GM21515 (cell line): ENCODE data around the gene CYP2F1.
"Not testable (repeated sequence)": the region's sequence is repeated elsewhere in the genome, so short reads cannot be mapped to it uniquely, and the experiment has no call there.

ENCODE experiments used
- ATAC-seq: cut with Tn5 transposase; IDR thresholded peaks from one replicate; pipeline ENCODE4 v1.9.1; 2021; ENCODE audit not compliant: unreplicated experiment

CYP2F1 gene, protein sequence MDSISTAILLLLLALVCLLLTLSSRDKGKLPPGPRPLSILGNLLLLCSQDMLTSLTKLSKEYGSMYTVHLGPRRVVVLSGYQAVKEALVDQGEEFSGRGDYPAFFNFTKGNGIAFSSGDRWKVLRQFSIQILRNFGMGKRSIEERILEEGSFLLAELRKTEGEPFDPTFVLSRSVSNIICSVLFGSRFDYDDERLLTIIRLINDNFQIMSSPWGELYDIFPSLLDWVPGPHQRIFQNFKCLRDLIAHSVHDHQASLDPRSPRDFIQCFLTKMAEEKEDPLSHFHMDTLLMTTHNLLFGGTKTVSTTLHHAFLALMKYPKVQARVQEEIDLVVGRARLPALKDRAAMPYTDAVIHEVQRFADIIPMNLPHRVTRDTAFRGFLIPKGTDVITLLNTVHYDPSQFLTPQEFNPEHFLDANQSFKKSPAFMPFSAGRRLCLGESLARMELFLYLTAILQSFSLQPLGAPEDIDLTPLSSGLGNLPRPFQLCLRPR

DNA sequence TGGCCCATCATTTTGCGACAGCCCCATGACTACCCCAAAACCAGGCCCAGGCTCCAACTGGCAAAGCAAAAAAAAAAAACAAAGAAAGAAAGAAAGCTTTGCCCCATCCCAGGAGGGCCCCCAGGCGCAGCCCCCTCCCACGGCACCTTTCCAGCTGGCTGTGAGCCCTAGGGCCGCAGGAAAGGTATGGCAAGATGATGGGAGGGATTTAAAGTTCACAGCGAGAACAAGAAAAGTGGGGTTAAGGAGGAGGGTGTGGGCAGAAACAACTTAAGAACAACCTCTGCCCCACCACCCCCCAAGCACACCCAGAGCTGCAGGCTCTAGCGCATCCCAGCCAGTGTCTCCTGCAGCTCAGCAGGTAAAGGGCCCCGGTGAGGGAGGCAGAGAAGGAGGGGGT, at the start of gene CYP2F1:
Gene CYP2F1 (plus strand): TSS at position 301 of the 400 bp plus-strand sequence. CDS start 1,757 bp downstream, outside the sequence.
- no peak for ATAC-seq

DNA sequence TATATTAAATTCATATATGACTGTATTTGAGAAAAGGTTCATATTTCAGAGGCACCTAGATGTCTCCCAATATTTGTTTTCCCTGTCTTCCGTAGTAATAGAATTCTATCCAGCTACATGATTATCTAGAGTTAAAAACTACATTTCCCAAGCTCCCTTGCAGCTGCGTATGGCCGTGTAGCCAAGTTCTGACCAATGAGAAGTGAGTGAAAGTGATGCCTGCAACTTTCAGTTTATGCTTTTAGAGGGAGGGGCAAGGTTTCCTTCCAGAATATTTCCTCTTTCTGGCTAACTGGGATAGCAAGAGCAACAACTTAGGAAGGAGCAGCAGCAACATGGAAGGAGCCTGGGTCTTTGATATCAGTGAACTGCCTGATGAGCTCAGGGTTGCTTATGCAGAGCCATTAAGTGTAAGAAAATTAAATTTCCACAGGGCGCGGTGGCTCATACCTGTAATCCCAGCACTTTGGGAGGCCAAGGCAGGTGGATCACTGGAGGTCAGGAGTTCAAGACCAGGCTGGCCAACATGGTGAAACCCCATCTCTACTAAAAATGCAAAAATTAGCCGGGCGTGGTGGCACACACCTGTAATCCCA, 49.2 kb upstream of the CYP2F1 start:
- no peak for ATAC-seq

DNA sequence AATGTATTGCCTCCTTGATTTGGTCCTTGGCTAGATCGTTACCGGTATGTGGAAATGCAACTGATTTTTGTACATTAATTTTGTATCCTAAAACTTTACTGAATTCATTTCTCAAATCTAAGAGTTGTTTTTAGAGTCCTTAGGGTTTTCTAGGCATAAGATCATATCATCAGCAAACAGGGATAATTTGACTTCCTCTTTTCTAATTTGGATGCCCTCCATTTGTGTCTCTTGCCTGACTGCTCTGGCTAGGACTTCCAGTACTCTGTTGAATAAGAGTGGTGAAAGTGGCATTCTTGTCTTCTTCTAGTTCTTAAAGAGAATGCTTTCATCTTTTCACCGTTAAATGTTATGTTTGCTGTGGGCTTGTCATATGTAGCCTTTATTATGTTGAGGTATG, 37.9 kb upstream of the CYP2F1 start:
- ATAC-seq: no peak

DNA sequence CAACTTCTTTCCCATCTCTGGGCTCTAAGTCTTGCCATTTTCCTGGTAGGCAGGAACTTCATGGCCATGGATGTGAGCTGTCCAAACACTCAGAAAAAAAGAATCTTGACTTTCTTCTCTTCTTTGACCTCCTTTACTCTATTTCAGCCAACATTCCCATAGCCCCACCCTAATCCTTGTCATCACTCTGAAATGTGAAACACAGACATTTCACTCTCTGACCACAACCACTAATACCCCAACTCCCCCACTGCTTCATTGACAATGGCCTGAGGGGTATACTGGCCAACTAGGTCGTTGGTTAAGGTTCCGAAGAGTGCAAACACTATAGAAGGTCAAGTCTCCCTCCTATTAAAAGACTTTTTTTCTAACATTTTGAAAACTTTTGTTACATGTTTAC, 30.7 kb upstream of the CYP2F1 start:
- ATAC-seq: no peak

DNA sequence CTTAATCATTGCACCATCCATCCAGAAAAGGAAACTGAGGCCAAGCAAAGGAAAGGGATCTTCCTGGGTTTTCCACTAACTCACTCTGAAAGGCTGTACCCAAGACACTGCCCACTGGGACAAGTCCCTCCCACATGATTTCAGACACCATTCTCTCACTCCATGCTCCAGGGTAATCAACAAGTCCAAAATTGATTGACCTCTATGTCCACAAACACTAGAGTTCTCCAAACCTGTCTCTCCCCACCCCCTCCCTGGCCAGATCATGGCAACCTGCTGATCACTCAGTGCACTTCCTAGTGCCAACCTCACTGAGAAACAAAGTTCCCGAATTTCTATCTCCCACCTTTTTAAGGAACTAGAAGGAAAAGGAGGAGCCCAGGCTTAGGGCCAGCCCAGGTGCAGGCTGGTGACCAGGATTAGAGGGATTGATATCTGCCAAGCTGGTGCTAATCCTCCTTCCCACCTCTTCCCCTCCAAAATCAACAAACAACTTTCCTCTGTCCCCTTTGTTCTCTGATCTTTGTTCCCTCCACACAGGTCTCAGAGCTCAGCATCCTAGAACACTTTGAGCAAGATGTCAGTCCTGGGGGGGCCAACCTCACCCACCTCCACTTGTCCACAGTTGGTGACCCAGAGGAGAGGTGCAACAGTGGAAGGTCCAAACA, 28.4 kb upstream of the CYP2F1 start:
- ATAC-seq: no peak

DNA sequence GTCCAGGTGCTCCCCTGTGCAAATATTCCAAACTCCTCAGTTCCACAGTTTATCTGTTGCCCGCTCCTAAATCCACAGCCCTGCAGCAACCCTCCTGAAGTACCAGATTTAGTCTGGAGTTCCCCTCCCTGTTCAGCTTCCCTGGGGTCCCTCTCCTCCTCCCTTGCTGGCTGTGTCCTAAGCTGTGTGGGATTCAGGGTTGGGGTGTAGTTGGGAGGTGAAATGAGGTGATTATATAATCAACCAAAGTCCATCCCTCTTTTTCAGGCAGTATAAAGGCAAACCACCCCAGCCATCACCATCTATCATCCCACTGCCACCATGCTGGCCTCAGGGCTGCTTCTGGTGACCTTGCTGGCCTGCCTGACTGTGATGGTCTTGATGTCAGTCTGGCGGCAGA, 26.1 kb upstream of the CYP2F1 start, which contains the start of gene CYP2A13:
Gene CYP2A13 (plus strand): TSS at position 301 of the 400 bp plus-strand sequence. CDS start 21 bp downstream, at position 322.
- no peak for ATAC-seq

DNA sequence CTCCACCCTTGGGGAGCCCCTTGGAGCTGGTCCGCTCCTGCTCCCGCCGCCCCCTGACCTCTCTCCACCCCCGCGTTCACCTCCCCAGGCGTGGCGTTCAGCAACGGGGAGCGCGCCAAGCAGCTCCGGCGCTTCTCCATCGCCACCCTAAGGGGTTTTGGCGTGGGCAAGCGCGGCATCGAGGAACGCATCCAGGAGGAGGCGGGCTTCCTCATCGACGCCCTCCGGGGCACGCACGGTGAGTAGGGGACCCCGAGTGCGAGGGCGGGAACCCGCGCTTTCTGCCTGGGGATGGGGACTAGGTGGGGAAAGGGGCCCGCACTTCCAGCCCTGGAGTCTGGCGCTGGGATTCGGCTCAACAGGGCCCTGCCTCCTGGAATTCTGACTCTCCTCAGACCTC, 24.3 kb upstream of the CYP2F1 start:
- ATAC-seq: no peak

DNA sequence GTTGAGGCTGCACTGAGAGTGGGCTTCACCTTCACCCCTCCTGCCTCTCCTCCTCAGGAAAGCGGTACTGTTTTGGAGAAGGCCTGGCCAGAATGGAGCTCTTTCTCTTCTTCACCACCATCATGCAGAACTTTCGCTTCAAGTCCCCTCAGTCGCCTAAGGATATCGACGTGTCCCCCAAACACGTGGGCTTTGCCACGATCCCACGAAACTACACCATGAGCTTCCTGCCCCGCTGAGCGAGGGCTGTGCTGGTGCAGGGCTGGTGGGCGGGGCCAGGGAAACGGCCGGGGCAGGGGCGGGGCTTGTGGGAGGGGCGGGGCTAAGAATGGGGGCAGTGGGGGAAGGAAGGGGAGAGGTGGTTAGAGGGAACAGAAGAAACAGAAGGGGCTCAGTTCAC, 18.5 kb upstream of the CYP2F1 start:
- no peak for ATAC-seq

DNA sequence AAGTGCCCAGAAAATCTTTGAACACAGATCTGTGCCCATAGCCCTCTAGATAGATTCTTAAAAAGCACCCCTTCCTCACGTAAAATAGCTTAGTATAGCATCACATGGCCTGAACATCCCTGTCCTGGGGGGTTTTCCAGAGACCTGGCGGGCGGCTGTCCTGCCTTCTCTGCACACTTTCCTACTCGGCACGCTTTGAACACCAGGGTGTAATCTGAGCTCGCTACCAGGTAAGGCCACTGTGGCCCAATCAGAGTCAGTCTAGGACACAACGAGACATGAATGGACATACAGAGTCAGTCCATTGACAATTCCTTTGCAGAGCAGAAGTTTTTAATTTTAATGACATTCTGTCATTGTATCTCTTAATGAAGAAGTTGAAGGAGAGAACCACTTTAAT, 17.9 kb upstream of the CYP2F1 start:
- ATAC-seq: no peak

DNA sequence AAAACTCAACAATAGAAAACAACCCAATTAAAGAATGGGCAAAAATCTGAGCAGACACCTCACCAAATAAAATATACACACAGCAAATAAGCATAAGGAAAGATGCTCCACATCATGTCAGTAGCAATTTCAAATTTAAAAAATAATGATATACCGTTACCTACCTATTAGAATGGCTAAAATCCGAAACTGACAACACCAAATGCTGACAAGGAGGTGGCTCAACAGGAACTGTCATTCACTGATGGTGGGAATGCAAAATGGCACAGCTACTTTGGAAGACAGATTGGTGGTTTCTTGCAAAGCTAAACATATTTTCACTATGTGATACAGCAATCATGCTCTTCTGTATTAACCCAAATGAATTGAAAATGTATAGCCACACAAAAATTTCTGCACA, 16.9 kb upstream of the CYP2F1 start:
- ATAC-seq: no peak

DNA sequence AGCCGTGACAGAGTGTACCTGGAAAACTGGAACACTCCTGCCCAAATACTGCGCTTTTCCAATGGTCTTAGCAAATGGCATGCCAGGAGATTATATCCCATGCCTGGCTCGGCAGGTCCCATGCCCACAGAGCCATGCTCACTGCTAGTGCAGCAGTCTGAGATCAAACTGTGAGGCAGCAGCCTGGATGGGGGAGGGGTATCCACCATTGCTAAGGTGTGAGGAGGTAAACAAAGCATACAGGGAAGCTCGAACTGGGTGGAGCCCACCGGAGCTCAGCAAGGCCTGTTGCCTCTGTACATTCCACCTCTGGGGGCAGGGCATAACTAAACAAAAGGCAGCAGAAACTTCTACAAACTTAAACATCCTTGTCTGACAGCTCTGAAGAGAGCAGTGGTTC, 15.5 kb upstream of the CYP2F1 start:
- ATAC-seq: no peak

DNA sequence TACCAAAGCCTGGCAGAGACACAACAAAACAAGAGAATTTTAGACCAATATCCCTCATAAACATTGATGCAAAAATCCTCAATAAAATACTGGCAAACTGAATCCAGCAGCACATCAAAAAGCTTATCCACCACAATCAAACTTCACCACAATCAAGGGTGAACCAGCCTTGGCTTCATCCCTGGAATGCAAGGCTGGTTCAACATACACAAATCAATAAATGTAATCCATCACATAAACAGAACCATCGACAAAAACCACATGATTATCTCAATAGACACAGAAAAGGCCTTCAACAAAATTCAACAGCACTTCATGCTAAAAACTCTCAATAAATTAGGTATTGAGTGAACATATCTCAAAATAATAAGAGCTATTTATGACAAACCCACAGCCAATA, 12.0 kb upstream of the CYP2F1 start:
- not testable (repeated sequence) for ATAC-seq

DNA sequence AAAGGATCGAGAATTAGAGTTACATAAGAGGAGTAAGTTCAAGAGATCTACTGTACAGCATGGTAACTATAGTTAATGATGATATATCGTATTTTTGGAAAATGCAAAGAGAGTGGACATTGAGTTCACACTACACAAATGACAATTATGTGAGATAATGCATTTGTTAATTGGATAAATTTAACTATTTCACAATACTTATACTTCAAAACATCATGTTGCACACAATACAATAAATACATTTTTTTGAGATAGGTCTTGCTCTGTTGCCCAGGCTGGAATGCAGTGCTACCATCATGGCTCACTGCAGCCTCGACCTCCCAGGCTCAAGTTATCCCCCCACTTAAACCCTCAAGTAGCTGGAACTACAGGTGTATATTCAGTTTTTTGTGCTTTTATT, 8.1 kb upstream of the CYP2F1 start:
- ATAC-seq: no peak

DNA sequence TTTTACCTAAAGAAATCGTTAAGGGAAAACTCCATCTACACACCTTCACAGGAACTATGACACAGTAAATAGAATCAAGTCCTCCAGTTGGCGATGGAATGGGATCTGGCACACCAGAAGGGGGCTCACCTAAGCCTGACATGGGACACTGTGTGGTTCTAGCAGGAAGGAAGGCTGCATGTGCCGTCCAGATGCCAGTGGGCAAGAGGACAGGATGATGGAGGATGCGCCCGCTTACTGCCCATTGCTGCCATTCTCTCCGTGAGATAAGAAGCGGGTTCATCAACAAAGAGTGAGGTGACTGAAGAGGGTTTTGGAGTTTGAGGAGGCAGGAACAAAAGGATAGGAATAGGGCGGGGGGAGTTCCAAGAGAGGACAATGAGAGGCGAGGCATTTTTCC, 2.9 kb upstream of the CYP2F1 start:
- no peak for ATAC-seq

DNA sequence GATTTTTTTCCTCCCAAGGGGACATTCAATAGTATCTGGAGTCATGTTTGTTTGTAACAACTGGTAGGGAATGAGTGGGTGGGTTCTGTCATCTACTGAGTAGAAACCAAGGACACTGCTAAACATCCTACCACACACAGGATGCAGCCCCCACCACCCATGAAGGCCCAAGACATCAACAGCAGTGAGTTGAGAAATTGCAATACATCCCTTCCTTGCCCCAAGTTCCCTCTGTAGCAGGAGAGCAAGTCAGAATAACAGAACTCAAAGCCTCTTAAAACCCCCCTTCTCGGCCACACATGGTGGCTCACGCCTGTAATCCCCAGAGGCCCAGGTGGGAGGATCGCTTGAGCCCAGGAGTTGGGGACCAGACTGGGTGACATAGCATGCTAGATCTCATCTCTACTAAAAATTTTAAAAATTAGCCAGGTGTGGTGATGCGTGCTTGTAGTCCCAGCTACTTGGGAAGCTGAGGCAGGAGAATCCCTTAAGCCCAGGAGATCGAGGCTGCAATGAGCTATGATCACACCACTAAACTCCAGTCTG, 2.4 kb upstream of the CYP2F1 start:
- ATAC-seq: no peak

DNA sequence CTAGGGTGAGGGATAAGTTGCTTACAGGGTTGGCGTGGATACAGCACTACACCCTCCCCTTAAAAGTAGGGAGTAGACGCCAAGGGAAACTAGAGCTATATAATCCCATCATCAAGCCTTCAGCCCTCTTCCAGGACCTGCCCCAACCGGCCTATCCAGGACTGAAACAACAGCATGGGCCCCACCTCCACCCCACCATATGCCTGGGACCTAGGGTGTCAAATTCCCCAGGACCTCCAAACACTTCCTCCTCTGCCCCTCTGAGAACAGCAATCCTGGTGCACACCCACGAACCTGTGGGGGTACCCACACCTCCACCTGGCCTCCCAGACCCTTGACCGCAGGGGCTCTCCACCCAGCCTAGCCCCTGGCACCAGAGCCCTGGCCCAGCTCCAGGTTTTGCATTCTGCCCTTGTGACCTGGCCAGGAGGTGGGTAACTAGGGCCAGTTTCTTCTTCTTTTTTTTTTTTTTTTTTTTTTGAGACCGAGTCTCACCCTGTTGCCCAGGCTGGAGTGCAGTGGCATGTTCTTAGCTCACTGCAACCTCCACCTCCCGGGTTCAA, 1.4 kb upstream of the CYP2F1 start:
- no peak for ATAC-seq

DNA sequence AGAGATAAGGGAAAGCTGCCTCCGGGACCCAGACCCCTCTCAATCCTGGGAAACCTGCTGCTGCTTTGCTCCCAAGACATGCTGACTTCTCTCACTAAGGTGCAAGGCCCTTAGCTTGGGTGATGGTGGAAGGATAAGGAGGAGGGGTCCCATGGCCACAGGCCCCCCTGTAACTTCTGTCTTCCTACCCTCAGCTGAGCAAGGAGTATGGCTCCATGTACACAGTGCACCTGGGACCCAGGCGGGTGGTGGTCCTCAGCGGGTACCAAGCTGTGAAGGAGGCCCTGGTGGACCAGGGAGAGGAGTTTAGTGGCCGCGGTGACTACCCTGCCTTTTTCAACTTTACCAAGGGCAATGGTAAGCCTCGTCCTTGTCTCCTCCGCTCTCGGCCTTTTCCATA, 2.0 kb downstream of the CYP2F1 start:
- no peak for ATAC-seq

DNA sequence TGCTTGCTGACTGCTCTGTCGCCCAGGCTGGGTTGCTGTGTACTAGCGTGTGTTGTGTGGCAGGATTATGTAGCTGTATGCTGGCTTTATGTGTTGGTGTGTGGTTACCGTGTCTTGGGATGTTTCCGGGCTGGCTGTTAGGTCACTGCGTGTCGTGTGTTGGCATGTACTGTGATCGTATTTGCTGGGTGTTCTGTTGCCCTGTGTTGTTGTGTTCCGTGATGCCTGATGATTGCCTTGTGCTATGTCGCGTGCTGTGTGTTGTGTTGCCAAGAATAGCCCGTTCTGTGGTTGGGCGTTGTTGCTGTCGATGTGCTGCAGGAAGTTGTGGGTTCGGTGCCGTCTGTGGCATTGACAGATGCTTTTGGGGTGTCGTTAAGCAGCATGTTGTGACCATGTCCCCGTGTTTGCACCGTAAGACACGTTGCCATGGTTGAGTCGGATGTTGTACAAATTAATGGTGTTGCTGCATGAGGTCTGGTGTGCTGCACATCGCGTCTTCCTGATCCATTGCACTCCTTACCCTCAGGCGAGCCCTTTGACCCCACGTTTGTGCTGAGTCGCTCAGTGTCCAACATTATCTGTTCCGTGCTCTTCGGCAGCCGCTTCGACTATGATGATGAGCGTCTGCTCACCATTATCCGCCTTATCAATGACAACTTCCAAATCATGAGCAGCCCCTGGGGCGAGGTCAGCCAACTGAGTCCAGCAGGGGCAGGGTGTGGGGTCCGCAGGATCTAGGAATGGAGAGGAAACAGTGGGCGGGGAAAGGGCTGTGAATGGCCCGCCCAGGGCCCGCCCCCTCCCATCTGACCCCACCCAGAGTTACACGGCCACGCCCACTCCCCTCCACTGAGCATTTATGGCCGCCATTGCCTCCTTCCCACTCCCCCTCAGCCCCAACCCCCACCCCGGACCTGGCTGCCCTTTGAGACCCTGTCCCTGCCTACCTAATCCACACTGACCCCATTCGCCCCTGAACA, 7.0 kb downstream of the CYP2F1 start:
- not testable (repeated sequence) for ATAC-seq

DNA sequence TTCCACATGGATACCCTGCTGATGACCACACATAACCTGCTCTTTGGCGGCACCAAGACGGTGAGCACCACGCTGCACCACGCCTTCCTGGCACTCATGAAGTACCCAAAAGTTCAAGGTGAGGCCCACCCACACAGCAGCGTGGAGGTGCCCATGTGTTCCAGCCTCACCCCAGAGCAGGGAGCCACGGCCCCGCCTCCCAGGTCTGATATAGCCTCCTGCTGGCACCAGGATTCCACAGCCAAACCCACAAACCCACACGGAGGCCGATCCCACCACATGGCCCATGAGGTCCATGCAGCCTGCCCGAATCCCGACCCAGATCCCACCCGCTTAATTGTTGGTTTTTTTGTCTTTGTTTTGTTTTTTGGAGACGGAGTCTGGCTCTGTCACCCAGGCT, 8.6 kb downstream of the CYP2F1 start:
- ATAC-seq: not testable (repeated sequence)

DNA sequence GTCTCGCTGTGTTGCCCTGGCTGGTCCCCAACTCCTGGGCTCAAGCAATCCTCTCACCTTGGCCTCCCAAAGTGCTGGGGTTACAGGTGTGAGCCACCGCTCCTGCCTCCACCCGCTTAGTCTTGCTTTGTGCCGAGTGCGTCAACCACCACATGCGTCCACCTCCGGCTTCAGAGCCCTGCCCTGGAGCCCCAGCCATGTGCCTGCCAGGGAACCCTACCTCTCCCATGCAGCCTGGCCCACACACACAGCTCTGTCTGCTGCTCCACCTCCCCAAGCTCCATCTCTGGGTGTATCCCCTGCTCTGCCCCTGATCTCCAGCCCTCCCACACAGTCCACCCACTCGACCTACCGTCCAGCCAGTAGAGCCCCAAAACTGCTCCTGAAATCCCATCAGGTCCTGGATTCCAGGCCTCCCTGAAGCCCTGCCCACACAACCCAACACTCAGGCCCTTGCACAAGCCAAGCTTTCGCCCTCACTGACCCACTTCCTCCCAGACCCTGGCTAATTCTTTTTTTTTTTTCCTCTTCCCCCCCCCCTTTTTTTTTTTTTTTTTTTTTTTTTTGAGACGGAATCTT, 9.6 kb downstream of the CYP2F1 start:
- ATAC-seq: no peak
